Fibroblast of skin of scalp (primary cell): ENCODE results near the gene RUSC1. TPM values are rescaled to one million over a fixed set of nuclear protein-coding genes. Genes with fewer than 3 reads are reported as not detected.
"Not testable (repeated sequence)": the region's sequence is repeated elsewhere in the genome, so short reads cannot be mapped to it uniquely, and the experiment has no call there.

Experiments
- DNase-seq: peaks from one replicate; pipeline ENCODE4 v3.0.0-alpha.2; 2013
- polyA plus RNA-seq, 2 experiments: library from polyadenylated mRNA; unstranded; fragments of 120-200 nt; gene quantifications; one replicate each; pipeline ENCODE4 v1.2.1, GENCODE V29; 2013; ENCODE audit not compliant: insufficient read length in 2 of 2

The RUSC1 gene
- polyA plus RNA-seq (2013, experiment 1 of 2; ENCODE audit: insufficient read length) = 30.1 TPM
- polyA plus RNA-seq (2013, experiment 2 of 2; ENCODE audit: insufficient read length) = 31.1 TPM

DNA sequence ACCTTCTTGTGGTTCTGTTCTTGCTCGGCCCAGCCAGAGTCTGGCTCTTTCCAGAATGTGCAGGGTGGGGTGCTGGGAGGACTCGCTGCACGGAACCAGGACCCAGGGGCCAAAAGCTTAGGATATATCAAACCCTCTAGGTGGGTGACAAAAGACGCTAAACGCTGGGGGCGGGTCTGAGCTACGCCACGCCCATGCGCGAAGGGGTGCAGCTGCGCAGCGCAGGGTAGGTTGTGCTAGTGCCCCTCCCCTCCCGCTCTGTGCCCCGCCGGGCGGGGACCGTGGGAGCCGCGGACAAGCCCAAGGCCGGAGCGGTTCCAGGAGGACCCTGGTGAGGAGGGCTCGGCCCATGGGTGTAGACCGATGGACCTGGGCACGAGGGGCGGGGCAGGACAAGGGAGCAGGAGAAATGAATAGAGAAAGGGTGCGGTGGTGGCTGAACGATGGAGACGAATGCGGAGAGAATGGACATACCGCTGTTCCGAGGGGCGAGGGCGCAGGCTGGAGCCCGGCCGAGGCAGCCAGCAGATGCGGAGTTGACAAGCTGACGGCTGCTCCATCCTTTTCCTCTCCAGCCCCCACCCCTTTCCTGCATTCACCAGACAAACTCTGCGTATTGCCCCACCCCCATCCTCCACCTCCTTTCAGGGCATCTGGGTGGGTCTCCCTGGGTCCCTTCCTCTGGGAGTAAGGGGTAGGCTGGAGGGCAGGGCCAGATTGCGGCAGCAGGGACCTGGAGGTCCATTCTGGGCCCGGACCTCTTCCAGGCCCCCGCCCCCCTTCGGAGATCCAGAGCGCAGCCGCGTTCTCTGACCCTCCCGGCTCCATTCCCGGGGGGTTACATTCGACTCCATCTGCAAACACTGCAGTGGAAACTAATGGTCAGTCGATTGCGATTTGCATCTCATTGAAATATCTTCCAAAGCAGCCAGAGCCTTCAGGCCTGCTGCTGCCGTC, at the start of gene RUSC1:
RUSC1 (plus strand) TSS at position 234 of the 957 bp plus-strand sequence. CDS start 880 bp downstream, outside the sequence.
- DNase-seq = peak; percentile 63

- DNase-seq = peak; percentile 53
Observed at GRCh38 chr1:155272466-155273342, 48.0 kb upstream of the RUSC1 start.

DNA sequence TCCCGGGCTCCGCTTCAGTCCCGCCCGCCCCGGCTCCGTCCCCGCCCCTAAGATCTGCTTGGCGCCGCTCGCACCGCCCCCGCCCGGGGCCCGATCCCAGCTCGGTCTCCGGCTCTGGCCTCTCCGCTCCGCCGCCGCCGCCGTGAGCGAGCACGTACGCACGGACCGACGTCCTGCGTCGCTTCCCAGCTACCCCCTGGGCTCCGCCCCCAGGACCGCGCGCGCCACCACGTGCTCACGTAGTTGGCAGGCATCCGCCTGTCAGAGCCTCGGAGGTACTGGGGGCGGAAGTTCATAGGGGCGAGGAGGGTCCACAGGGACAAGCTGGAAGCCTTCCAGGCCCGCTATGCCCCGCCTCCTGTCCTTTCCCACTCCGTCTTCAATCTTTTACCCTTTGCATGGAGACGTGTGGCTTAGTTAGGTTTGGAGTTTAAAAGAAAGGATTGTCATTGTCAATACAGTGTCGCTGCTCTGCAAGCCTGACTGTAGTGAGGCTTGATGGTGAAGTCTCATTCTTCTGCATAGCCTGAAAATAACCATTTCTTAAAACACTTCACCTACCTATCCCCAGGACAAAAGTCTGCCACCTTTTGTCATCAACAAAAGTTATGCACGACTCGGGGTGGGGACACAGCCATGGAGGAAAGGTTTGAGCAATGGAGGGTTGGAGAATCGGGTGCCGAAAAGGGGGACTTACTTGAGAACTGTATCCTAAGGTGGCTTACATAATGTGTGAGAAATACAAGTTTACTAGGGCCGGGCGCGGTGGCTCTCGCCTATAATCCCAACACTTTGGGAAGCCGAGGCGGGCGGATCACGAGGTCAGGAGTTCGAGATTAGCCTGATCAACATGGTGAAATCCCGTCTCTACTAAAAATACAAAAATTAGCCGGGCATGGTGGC, 47.1 kb upstream of the RUSC1 start, which contains the start of gene CLK2:
CLK2 (minus strand) TSS at position 162 of the 903 bp plus-strand sequence. CDS start 2,527 bp downstream, outside the sequence.
- peak; percentile 97 for DNase-seq

DNA sequence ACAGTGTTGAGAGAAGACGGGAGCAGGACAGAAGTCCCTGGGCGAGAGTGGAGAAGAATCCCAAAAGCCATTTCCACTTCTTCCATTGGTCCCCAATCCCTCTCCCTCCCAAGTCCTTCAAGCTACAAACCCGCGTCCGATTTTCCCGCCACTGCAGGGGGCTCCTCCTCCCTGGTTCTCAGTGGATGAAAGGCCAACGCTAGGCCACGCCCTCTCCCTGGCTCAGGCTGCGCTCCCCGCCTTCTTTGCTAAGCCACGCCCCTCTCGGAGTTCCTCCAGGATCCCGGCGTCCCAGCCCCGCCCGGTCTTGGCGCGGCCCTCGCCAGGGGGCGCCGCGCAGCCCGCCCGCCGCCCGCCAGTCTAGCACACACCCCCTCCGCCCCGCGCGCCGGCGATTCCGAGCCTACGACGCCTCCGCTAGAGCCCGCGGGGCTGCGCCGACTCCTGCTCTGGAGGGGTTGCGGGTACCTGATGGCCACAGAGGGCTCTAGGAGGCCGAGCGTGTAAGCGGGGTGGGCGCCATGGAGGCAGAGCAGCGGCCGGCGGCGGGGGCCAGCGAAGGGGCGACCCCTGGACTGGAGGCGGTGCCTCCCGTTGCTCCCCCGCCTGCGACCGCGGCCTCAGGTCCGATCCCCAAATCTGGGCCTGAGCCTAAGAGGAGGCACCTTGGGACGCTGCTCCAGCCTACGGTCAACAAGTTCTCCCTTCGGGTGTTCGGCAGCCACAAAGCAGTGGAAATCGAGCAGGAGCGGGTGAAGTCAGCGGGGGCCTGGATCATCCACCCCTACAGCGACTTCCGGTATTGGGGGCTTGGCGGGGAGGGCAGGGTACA, 43.4 kb upstream of the RUSC1 start, which contains the start of gene HCN3:
HCN3 (plus strand) TSS at position 394 of the 832 bp plus-strand sequence; CDS start at position 522, 128 bp downstream.
- peak; percentile 96 for DNase-seq

- DNase-seq = peak; percentile 36
Observed at GRCh38 chr1:155277902-155278688, 42.6 kb upstream of the RUSC1 start.

GRCh38 chr1:155278689-155279160, 42.0 kb upstream of the RUSC1 start:
- DNase-seq = no peak

DNA sequence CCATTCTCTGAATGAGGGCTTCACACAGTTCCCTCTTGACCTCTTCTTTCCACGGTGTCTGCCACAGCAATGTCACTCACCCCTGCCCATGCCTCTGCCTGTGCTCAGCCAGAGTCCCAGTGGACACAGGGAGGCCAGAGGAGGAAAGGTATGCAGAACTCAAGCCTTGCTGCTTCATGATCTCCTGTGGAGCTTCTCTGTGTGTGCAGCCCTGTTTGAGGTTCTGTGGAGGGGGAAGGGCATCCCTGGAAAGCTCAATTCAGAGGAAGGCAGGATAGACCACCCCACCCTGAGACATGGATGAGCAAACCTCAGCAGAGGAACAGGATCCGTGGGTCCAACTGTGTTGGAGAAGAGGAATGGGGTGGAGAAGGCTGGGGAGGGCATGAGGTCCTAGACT, 41.4 kb upstream of the RUSC1 start:
- DNase-seq = no peak

DNA sequence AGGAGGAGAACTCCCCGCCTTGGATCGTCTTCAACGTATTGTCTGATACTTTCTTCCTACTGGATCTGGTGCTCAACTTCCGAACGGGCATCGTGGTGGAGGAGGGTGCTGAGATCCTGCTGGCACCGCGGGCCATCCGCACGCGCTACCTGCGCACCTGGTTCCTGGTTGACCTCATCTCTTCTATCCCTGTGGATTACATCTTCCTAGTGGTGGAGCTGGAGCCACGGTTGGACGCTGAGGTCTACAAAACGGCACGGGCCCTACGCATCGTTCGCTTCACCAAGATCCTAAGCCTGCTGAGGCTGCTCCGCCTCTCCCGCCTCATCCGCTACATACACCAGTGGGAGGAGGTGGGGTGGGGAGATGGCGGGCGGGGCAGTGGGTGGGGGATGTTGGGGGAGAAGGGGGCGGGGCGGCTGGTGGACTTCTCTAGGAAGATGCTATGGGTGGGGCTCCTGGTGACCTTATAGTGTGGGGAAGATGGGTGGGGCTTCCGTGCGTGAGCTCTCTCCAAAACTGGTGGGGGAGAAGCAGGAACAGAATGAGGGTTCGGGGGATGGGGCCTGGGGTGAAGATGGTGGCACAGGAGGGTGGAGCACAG, 38.1 kb upstream of the RUSC1 start:
- DNase-seq = no peak

DNA sequence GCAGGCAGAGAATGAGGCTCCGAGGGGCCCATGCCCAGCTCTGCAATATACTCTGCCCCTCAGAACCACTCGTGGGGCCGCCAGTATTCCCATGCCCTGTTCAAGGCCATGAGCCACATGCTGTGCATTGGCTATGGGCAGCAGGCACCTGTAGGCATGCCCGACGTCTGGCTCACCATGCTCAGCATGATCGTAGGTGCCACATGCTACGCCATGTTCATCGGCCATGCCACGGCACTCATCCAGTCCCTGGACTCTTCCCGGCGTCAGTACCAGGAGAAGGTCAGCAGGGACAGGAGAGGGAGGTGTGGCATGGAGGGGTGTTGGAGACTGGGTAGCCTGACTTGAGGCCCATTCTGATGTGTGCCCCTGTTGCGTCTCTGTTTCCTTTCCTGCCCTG, 36.2 kb upstream of the RUSC1 start:
- DNase-seq = no peak

DNA sequence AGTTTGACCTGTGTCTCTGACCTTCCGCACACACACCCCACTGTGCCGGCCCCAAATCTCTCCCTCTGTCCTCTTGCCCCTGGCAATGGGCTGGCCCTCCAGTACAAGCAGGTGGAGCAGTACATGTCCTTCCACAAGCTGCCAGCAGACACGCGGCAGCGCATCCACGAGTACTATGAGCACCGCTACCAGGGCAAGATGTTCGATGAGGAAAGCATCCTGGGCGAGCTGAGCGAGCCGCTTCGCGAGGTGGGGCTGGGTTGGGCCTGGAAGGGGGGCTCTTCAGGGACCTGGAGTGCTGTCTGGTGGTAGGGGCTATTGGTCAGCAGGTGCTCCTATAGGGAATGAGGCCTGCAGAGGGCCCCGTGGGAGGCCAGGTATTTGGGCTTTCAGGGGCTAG, 35.6 kb upstream of the RUSC1 start:
- no peak for DNase-seq

DNA sequence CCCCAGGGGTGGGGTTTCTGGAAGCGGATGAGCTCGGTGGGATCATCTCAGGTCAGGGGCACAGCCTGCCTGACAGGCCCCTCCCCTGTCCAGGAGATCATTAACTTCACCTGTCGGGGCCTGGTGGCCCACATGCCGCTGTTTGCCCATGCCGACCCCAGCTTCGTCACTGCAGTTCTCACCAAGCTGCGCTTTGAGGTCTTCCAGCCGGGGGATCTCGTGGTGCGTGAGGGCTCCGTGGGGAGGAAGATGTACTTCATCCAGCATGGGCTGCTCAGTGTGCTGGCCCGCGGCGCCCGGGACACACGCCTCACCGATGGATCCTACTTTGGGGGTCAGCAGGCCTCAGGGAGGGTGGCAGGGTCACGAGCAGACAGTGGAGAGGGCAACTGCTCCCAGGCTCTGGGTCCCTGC, 35.1 kb upstream of the RUSC1 start:
- DNase-seq = no peak

GRCh38 chr1:155286544-155286943, 34.1 kb upstream of the RUSC1 start:
- DNase-seq = no peak

GRCh38 chr1:155287987-155288543, 32.6 kb upstream of the RUSC1 start:
- DNase-seq = no peak

GRCh38 chr1:155291006-155291405, 29.7 kb upstream of the RUSC1 start:
- DNase-seq = not testable (repeated sequence)

GRCh38 chr1:155293086-155293749, 27.5 kb upstream of the RUSC1 start:
- DNase-seq = no peak

- DNase-seq = no peak
Observed at GRCh38 chr1:155294520-155295182, 26.0 kb upstream of the RUSC1 start.

DNA sequence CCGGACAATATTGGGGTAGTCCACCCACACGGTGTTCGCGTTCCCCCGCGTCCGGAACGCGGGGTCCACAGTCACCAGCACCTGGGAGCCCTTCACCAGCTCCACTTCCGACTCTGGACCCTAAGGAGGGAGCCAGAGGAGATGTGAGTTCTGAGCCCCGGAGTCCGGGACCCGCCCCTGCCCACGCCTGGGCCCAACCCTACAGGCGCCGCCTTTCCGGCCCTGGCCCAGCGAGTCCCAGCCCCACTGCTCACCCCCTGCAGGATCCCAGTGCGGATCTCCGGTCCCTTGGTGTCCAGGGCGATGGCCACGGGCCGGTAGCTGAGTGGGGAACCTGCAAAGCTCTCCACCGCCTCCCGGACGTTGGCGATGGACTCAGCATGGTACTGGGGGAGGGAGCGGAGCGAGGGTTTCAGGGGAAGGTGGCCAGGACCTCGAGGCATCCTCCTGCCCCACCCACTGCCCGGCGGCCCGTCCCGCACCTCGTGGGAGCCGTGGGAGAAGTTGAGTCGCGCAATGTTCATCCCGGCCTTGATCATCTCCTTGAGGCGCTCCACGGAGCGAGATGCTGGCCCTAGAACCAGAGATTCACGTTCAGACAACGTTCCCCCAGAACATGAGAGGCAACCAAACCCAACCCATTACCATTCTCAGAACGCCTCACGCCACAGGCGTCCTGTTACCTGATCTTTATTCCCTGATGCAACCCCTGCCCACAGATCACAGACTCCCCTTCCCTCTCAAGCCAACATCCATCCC, 25.3 kb upstream of the RUSC1 start:
- DNase-seq = no peak
